Measurements from ENCODE around the gene ASH1L.

DNA sequence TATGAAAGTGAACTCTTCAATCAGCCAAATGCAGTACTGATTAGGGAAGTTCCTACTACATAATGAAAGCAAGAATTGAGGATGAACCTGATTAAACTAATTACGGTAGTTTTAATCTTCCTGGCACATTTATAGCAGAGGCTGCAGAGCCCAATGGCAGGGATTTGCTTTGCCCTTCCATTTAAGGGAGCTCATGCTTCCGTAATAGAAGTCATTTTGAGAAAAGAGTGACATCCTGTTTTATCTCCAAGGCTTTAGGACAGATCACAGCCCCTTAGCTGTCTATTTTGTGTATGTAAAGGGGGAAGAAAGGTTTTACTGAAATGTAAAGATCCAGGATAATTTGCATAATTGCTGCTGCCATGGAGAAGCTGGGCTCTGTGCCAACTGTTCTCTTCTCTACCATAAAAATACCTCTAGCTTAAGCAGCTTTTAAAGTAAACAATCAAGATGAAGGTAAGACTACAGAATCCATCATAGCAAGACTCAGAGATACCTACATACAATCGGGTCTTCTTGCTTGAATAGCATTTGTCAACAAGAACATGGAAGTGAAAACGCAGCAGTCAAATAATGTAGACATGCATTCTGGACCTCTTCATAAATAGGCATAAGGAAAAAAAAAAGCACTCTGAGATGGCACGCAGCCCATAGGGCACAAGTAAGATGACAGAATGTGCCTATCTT, 62.5 kb downstream of the ASH1L start:
- TF ChIP-seq, protein P1, sequence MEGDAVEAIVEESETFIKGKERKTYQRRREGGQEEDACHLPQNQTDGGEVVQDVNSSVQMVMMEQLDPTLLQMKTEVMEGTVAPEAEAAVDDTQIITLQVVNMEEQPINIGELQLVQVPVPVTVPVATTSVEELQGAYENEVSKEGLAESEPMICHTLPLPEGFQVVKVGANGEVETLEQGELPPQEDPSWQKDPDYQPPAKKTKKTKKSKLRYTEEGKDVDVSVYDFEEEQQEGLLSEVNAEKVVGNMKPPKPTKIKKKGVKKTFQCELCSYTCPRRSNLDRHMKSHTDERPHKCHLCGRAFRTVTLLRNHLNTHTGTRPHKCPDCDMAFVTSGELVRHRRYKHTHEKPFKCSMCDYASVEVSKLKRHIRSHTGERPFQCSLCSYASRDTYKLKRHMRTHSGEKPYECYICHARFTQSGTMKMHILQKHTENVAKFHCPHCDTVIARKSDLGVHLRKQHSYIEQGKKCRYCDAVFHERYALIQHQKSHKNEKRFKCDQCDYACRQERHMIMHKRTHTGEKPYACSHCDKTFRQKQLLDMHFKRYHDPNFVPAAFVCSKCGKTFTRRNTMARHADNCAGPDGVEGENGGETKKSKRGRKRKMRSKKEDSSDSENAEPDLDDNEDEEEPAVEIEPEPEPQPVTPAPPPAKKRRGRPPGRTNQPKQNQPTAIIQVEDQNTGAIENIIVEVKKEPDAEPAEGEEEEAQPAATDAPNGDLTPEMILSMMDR (IDR thresholded peaks at IDR 0.05): no peak
- no peak for TF ChIP-seq POLR2A (IDR thresholded peaks at IDR 0.05)
